Measurements from ENCODE around the gene BAZ1B.
"Not testable (repeated sequence)": the region's sequence is repeated elsewhere in the genome, so short reads cannot be mapped to it uniquely, and the experiment has no call there.

BAZ1B gene, protein sequence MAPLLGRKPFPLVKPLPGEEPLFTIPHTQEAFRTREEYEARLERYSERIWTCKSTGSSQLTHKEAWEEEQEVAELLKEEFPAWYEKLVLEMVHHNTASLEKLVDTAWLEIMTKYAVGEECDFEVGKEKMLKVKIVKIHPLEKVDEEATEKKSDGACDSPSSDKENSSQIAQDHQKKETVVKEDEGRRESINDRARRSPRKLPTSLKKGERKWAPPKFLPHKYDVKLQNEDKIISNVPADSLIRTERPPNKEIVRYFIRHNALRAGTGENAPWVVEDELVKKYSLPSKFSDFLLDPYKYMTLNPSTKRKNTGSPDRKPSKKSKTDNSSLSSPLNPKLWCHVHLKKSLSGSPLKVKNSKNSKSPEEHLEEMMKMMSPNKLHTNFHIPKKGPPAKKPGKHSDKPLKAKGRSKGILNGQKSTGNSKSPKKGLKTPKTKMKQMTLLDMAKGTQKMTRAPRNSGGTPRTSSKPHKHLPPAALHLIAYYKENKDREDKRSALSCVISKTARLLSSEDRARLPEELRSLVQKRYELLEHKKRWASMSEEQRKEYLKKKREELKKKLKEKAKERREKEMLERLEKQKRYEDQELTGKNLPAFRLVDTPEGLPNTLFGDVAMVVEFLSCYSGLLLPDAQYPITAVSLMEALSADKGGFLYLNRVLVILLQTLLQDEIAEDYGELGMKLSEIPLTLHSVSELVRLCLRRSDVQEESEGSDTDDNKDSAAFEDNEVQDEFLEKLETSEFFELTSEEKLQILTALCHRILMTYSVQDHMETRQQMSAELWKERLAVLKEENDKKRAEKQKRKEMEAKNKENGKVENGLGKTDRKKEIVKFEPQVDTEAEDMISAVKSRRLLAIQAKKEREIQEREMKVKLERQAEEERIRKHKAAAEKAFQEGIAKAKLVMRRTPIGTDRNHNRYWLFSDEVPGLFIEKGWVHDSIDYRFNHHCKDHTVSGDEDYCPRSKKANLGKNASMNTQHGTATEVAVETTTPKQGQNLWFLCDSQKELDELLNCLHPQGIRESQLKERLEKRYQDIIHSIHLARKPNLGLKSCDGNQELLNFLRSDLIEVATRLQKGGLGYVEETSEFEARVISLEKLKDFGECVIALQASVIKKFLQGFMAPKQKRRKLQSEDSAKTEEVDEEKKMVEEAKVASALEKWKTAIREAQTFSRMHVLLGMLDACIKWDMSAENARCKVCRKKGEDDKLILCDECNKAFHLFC (N-terminal part only)

DNA sequence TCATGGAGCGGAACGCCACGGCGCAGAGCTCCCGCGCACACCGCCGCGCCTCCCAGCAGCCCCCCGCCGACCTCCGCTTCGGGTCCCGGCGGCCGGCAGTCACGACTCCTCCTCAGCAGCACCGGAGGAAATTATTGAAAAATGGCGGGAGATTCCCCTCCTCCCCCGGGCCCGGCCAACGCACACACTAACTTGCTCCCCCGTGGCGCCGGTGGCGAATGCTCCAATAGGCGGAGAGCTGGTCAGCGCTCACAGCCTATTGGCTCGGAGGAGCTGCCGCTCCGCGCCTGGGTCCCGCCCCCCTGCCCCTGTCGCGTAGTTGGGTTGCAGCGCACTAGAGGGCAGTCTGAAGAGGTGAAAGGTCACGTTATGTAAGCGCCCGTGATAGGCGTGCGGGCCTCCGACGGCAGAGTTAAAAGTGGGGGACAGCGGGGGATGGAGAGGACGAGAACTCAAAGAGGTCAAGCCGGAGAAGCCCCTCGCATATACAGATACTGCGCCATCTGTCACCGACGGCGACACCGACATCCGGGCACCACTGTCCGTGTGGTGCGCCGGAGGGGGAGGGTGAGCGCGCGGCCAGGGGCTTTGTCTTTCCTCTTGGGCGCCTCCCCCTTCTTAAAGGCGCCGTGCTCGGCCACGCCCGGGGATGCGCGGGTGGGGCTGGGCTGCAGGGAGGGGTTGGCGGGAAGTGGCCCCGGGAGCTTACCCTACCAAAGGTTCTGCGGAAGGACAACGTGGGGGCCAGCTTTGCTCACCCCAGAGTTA is at the start of gene BAZ1B:
TSS of gene BAZ1B (minus strand) at position 189 of the 768 bp plus-strand sequence. CDS start 360 bp downstream, outside the sequence.
- peak; percentile 93 to 94 for DNase-seq (ENCODE audit: extremely low read depth in 1 of 2, low read depth in 1 of 2)

DNA sequence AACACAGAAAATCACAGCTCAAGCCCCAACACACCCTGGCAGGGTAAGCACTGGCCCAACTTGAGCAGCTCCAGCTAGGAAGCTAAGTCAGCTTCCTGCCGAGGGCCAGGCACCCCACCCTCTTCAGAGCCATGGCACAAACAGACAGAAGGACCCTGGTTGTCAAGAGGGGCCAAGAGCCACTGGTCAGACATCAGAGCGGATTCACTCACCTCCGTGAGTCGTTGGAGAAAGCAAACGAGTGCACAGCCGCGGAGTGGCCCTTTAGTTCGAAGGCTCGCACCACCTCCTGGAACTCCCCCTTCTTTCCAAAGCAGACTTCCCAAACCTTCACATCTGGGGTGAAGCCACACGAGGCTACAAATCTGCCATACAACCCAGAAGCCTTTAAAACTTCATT is 48.9 kb upstream of the BAZ1B start:
- DNase-seq (ENCODE audit: extremely low read depth in 1 of 2, low read depth in 1 of 2), result no peak

- DNase-seq (ENCODE audit: extremely low read depth in 1 of 2, low read depth in 1 of 2), result no peak
Measured at GRCh38 chr7:73570521-73570920, 48.4 kb upstream of the BAZ1B start.

DNA sequence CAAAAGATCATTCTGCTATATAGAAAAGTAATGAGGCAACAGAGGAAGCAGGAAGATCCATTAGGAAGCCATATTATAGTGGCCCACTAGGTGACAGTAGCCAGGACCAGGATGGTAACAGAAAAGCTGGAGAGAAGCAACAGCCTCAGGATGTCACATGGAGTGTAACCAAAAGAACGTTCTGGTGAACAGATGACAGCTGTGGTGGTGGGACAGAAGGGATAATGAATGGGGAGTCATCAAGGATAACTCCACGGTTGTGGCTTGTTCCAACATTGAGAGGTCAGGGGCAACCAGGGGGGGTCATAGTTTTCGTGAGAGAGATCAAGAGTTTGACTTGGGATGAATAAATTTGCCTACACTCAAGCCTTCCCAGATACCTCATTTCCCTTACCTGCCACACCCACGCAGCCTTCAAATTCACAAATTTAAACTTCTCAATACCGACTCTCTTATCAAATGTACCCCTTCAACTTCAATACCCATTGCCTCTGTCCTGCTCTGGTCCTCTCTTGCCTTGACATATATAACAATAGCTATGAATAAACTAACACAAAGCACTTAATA is 47.0 kb upstream of the BAZ1B start:
- DNase-seq (ENCODE audit: extremely low read depth in 1 of 2, low read depth in 1 of 2), result no peak

- no peak for DNase-seq (ENCODE audit: extremely low read depth in 1 of 2, low read depth in 1 of 2)
Measured at GRCh38 chr7:73567846-73568685, 46.0 kb upstream of the BAZ1B start.

- no peak for DNase-seq (ENCODE audit: extremely low read depth in 1 of 2, low read depth in 1 of 2)
Measured at GRCh38 chr7:73567140-73567539, 45.0 kb upstream of the BAZ1B start.

GRCh38 chr7:73566431-73566830 is 44.3 kb upstream of the BAZ1B start:
- DNase-seq (ENCODE audit: extremely low read depth in 1 of 2, low read depth in 1 of 2), result not testable (repeated sequence)

DNA sequence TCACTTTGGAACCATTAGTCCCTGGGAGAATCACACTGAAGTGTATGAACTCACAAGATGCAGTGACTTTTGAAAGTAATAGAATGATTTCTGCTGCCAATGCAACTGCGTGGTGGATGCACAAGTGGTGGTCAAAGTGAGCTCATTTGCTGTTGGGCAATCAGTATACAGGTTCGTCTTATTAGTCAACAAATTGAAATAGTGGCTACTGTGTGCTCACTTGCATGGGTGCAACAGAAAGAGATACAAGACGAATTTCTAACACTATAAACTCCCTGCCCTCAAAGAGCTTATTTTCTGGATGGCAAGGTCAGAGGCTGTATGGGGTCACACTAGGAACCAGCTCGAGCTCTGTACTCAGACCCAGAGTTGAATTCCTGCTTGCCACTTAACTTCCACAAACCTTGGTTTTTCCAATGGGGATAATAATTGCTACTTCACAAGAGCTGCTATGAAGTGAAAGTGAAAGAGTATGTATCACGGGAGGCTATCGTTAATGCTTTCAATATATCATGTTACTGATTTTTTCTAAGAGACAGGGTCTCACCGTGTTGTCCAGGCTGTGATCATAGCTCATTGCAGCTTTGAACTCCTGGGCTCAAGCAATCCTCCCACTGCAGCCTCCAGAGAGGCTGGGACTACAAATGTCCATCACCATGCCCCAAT is 43.7 kb upstream of the BAZ1B start:
- no peak for DNase-seq (ENCODE audit: extremely low read depth in 1 of 2, low read depth in 1 of 2)

- no peak for DNase-seq (ENCODE audit: extremely low read depth in 1 of 2, low read depth in 1 of 2)
Measured at GRCh38 chr7:73560109-73560835, 38.2 kb upstream of the BAZ1B start.

GRCh38 chr7:73557397-73558257 is 35.5 kb upstream of the BAZ1B start, which contains the start of gene BCL7B:
Gene BCL7B (minus strand): TSS chr7:73557690. CDS start chr7:73557578, 112 bp downstream.
- DNase-seq (ENCODE audit: extremely low read depth in 1 of 2, low read depth in 1 of 2), result peak; percentile 22 to 68

DNA sequence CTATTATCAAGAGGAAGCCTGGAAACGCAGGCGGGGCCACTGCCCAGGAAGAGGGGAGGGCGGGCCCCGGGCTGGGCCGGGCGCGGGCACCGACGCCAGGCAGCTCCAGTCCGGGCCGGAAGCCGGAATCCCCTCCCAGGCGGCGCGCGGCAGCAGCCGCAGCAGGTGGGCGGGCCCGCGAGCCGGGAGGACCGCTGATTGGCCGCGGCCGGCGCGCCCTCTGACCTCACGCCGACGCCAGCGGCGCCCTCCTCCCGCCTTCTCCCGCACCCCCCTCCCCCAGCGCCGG is 35.0 kb upstream of the BAZ1B start:
- peak; percentile 65 to 87 for DNase-seq (ENCODE audit: extremely low read depth in 1 of 2, low read depth in 1 of 2)

DNA sequence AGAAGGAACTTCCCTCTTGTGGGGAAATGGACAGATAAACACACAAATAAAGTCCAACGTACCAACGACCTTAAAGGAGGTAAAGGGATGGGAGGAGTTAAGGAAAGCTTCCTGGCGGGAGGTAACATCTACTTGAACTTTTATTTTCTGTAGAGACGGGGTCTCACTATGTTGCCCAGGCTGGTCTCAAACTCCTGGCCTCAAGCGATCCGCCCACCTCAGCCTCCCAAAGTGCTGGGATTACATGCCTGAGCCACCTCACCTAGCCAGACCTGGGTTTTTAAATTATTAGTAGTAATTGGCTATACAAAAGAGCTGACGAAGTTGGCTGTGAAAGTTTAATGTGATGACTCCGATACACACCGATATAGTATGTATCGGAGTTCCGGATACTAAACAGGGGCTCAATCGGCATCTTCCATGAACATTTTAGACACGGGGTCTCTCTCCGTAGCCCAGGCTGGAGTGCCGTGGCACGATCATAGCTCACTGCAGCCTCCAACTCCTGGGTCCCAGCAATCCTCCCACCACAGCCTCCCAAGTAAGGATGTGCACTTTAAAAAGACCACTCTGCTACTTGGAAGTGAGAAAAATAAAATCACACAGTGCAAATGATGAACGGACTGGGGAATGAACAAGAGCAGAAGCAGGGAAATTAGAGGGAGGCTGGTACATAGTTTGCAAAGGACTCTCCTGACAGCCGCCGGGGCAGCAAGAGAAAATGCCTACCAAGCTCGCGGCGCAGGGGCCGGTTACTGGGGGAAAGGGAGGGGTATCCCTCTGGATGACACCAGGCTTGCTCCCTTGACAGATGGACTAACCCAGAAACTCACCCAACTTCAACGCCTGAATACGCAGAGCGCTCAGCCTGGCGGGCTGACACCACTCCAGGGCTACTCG is 34.4 kb upstream of the BAZ1B start:
- DNase-seq (ENCODE audit: extremely low read depth in 1 of 2, low read depth in 1 of 2), result no peak

GRCh38 chr7:73555411-73555982 is 33.4 kb upstream of the BAZ1B start:
- DNase-seq (ENCODE audit: extremely low read depth in 1 of 2, low read depth in 1 of 2), result no peak

DNA sequence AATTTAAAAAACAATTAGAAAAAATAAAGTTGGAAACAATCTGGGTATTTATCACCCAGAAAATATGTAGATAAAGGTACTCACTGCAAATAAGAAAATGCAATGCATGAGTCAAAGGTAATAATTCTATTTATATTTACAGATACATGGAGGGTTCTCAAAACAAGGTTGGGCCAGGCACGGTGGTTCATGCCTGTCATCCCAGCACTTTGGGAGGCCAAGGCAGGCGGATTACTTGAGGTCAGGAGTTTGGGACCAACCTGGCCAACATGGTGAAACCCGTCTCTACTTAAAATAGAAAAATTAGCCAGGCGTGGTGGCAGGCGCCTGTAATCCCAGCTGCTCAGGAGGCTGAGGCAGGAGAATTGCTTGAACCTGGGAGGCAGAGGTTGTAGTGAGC is 28.0 kb upstream of the BAZ1B start:
- DNase-seq (ENCODE audit: extremely low read depth in 1 of 2, low read depth in 1 of 2), result not testable (repeated sequence)

DNA sequence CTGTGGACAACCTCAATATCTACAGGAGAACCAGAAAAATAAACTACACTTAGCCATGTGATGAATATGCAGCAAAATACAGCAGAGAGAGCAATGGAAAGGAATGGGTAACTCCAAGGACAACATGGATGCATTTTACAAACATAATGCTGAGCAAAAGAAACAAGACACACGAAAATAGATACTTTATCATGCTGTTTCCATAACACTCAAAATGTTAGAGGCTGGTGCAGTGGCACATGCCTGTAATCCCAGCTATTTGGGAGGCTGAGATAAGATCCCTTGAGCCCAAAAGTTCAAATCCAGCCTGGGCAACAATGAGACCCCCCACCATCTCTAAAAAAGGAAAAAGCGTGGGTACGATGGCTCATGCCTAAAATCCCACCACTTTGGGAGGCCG is 27.1 kb upstream of the BAZ1B start:
- no peak for DNase-seq (ENCODE audit: extremely low read depth in 1 of 2, low read depth in 1 of 2)

DNA sequence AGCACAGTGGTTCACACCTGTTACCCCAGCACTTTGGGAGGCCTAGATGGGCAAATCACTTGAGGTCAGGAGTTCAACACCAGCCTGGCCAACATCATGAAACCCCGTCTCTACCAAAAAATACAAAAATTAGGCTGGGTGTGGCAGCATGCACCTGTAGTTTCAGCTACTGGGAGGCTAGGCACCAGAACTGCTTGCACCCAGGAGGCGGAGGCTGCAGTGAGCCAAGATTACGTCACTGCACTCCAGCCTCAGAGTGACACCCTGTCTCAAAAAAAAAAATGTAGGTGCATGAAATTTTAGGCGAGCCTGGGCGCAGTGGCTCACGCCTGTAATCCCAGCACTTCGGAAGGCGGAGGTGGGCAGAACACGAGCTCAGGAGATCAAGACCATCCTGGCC is 25.7 kb upstream of the BAZ1B start:
- DNase-seq (ENCODE audit: extremely low read depth in 1 of 2, low read depth in 1 of 2), result no peak
